K562 (cell line): ENCODE data around the gene PHF21B. TPM values are rescaled to one million over a fixed set of nuclear protein-coding genes. Genes with fewer than 3 reads are reported as not detected.

Source experiments
- DMBX1 ChIP-seq: fragments of 250-450 bp; sonication (Bioruptor Pico); IDR thresholded peaks from 2 replicates; pipeline ENCODE4 v1.8.0; 2022; ENCODE audit warnings: inconsistent platforms, mild to moderate bottlenecking, moderate library complexity, borderline replicate concordance
- RBM15 ChIP-seq: fragments of 200-400 bp; formaldehyde crosslinking; IDR thresholded peaks from 2 replicates; pipeline ENCODE4 v1.6.1; 2018; ENCODE audit warnings: mild to moderate bottlenecking, low read length, moderate library complexity; ENCODE audit not compliant: insufficient read depth
- ZNF407 ChIP-seq: fragments of 450-650 bp; IDR thresholded peaks from 2 replicates; pipeline ENCODE4 v1.6.1; 2016; ENCODE audit warnings: low read depth
- polyA plus RNA-seq, 8 experiments: library from polyadenylated mRNA; depleted of rRNA in 4 of 8; stranded (reverse) in 5 of 8; unstranded in 3 of 8; fragments of >200 nt; fragmentation: Nextera tagmentation in 2 of 8; fragmentation: Illumina TruSeq in 1 of 8; extraction: Ambion mirVana in 2 of 8; extraction: Trizol in 1 of 8; gene quantifications; 2 replicates each; pipeline versions ENCODE4 v1.2.1 to v1.2.3, GENCODE V29; 2011 to 2014; ENCODE audit warnings: inconsistent platforms in 1 of 8, missing spikeins in 1 of 8
- total RNA-seq, 7 experiments: library from RNA; depleted of rRNA in 6 of 7; stranded (reverse); fragments of >200 nt in 6 of 7; fragmentation: Illumina TruSeq in 2 of 7; extraction: Trizol in 2 of 7; gene quantifications; 2 replicates each; pipeline versions ENCODE4 v1.2.1 to v1.2.3, GENCODE V29; 2011 to 2021; ENCODE audit warnings: low replicate concordance in 1 of 7
- TF ChIP-seq, protein P1 (sequence below): fragments of 450-650 bp; formaldehyde crosslinking; IDR thresholded peaks from 2 replicates; pipeline ENCODE4 v1.4.0; 2022; ENCODE audit warnings: missing genetic modification characterization
- TF ChIP-seq, protein P2 (sequence below): fragments of 450-650 bp; IDR thresholded peaks from 2 replicates; pipeline ENCODE4 v1.7.0; 2016; ENCODE audit warnings: borderline replicate concordance

PHF21B gene
- total and polyA plus RNA-seq, 9 of the 15 experiments (the other 6 are each of a cell fraction or from before 2014, with no cell fraction given) = 0.04 TPM; not detected in 8

DNA sequence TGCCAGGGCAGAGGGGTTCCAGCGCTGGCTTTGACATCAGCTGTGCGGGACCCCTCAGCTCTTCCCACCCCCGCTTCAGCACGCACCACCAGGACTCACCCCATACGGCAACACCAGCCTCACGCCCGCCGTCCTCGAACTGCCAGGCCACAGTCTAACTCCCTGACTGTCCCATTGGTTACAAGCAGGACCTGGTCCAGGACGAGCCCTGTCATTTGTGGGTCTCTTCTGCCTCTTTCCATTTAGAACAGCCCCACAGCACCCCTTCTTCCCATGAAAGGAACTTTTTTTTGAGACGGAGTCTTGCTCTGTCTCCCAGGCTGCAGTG, 81.7 kb downstream of the PHF21B start (continued):
- TF ChIP-seq ZNF407 = no peak
- TF ChIP-seq, protein P1, sequence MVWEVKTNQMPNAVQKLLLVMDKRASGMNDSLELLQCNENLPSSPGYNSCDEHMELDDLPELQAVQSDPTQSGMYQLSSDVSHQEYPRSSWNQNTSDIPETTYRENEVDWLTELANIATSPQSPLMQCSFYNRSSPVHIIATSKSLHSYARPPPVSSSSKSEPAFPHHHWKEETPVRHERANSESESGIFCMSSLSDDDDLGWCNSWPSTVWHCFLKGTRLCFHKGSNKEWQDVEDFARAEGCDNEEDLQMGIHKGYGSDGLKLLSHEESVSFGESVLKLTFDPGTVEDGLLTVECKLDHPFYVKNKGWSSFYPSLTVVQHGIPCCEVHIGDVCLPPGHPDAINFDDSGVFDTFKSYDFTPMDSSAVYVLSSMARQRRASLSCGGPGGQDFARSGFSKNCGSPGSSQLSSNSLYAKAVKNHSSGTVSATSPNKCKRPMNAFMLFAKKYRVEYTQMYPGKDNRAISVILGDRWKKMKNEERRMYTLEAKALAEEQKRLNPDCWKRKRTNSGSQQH (CRISPR knock-in tag) = no peak
- no peak for TF ChIP-seq DMBX1 (CRISPR knock-in tag)
- TF ChIP-seq, protein P2, sequence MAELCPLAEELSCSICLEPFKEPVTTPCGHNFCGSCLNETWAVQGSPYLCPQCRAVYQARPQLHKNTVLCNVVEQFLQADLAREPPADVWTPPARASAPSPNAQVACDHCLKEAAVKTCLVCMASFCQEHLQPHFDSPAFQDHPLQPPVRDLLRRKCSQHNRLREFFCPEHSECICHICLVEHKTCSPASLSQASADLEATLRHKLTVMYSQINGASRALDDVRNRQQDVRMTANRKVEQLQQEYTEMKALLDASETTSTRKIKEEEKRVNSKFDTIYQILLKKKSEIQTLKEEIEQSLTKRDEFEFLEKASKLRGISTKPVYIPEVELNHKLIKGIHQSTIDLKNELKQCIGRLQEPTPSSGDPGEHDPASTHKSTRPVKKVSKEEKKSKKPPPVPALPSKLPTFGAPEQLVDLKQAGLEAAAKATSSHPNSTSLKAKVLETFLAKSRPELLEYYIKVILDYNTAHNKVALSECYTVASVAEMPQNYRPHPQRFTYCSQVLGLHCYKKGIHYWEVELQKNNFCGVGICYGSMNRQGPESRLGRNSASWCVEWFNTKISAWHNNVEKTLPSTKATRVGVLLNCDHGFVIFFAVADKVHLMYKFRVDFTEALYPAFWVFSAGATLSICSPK = no peak
- TF ChIP-seq RBM15 = no peak
